H9 (cell line): ENCODE measurements around the gene TUBD1. TPM values are rescaled to one million over a fixed set of nuclear protein-coding genes. Genes with fewer than 3 reads are reported as not detected.

Experiments
- DNase-seq: peaks from one replicate; pipeline ENCODE4 v3.0.0-alpha.2; 2017
- H2AFZ ChIP-seq: one replicate; pipeline ENCODE4 v1.6.1; 2013; ENCODE audit warnings: mild to moderate bottlenecking, low read length, control low read depth, moderate library complexity
- H2AK5ac ChIP-seq: 2 replicates; pipeline ENCODE4 v1.6.1; 2013; ENCODE audit warnings: low read length, control low read depth, mixed read lengths; ENCODE audit not compliant: insufficient read length
- H2BK120ac ChIP-seq: one replicate; pipeline ENCODE4 v1.6.1; 2013; ENCODE audit warnings: low read depth, mild to moderate bottlenecking, low read length, control low read depth, inconsistent platforms; ENCODE audit not compliant: poor library complexity, severe bottlenecking
- H2BK12ac ChIP-seq: 2 replicates; pipeline ENCODE4 v1.6.1; 2013; ENCODE audit warnings: low read length, control low read depth, mixed read lengths, low read depth; ENCODE audit not compliant: insufficient read length
- H2BK15ac ChIP-seq: 2 replicates; pipeline ENCODE4 v1.6.1; 2013; ENCODE audit warnings: low read depth, low read length, control low read depth
- H2BK20ac ChIP-seq: one replicate; pipeline ENCODE4 v1.6.1; 2013; ENCODE audit warnings: low read depth, mild to moderate bottlenecking, low read length, control low read depth, inconsistent platforms; ENCODE audit not compliant: poor library complexity, severe bottlenecking
- H2BK5ac ChIP-seq: 2 replicates; pipeline ENCODE4 v1.6.1; 2013; ENCODE audit warnings: low read length, control low read depth, mixed read lengths; ENCODE audit not compliant: insufficient read length
- H3K14ac ChIP-seq: 2 replicates; pipeline ENCODE4 v1.6.1; 2013; ENCODE audit warnings: low read length, control low read depth; ENCODE audit not compliant: insufficient read depth
- H3K18ac ChIP-seq: 2 replicates; pipeline ENCODE4 v1.6.1; 2013; ENCODE audit warnings: low read depth, mild to moderate bottlenecking, mixed read lengths, low read length, control low read depth; ENCODE audit not compliant: insufficient read length
- H3K23ac ChIP-seq: 2 replicates; pipeline ENCODE4 v1.6.1; 2013; ENCODE audit warnings: low read length, control low read depth, mixed read lengths, low read depth; ENCODE audit not compliant: insufficient read length
- H3K23me2 ChIP-seq: 2 replicates; pipeline ENCODE4 v1.6.1; 2013; ENCODE audit warnings: low read depth, mild to moderate bottlenecking, mixed read lengths, low read length, control low read depth; ENCODE audit not compliant: insufficient read length, poor library complexity, severe bottlenecking
- H3K27ac ChIP-seq: 2 replicates; pipeline ENCODE4 v1.5.1; 2013; ENCODE audit warnings: low read length, control low read depth, mixed read lengths, low read depth; ENCODE audit not compliant: insufficient read length
- H3K27me3 ChIP-seq: 2 replicates; pipeline ENCODE4 v1.6.1; 2013; ENCODE audit warnings: low read length, control low read depth, inconsistent platforms; ENCODE audit not compliant: insufficient read depth
- H3K4ac ChIP-seq: 2 replicates; pipeline ENCODE4 v1.6.1; 2013; ENCODE audit warnings: low read depth, mild to moderate bottlenecking, control low read depth, inconsistent platforms, low read length, moderate library complexity
- H3K4me1 ChIP-seq: 2 replicates; pipeline ENCODE4 v1.6.1; 2013; ENCODE audit warnings: low read length, control low read depth, inconsistent platforms; ENCODE audit not compliant: insufficient read depth
- H3K4me2 ChIP-seq: 2 replicates; pipeline ENCODE4 v1.6.1; 2013; ENCODE audit warnings: low read length, control low read depth, mixed read lengths; ENCODE audit not compliant: insufficient read length, insufficient read depth
- H3K56ac ChIP-seq: 2 replicates; pipeline ENCODE4 v1.6.1; 2013; ENCODE audit warnings: low read depth, mild to moderate bottlenecking, mixed read lengths, low read length, control low read depth; ENCODE audit not compliant: insufficient read length
- H3K79me1 ChIP-seq: 2 replicates; pipeline ENCODE4 v1.6.1; 2013; ENCODE audit warnings: low read depth, mild to moderate bottlenecking, moderate library complexity, low read length, control low read depth, inconsistent platforms; ENCODE audit not compliant: insufficient read depth, poor library complexity, severe bottlenecking
- H3K79me2 ChIP-seq: 2 replicates; pipeline ENCODE4 v1.6.1; 2013; ENCODE audit warnings: low read length, control low read depth, inconsistent platforms; ENCODE audit not compliant: insufficient read depth
- H3K9ac ChIP-seq: 2 replicates; pipeline ENCODE4 v1.6.1; 2013; ENCODE audit warnings: low read length, control low read depth, mixed read lengths; ENCODE audit not compliant: insufficient read length; ENCODE audit errors: extremely low read depth
- H3K9me3 ChIP-seq: one replicate; pipeline ENCODE4 v1.6.1; 2013; ENCODE audit warnings: low read depth, low read length, inconsistent platforms; ENCODE audit not compliant: control insufficient read depth
- H3T11ph ChIP-seq: one replicate; pipeline ENCODE4 v1.6.1; 2013; ENCODE audit warnings: mild to moderate bottlenecking, low read length, control low read depth, inconsistent platforms
- H4K20me1 ChIP-seq: one replicate; pipeline ENCODE4 v1.6.1; 2013; ENCODE audit not compliant: control insufficient read depth, insufficient read length, insufficient read depth
- H4K5ac ChIP-seq: 2 replicates; pipeline ENCODE4 v1.6.1; 2013; ENCODE audit warnings: low read depth, mild to moderate bottlenecking, mixed read lengths, low read length, control low read depth; ENCODE audit not compliant: insufficient read length
- H4K8ac ChIP-seq: replicated peaks from 2 replicates; pipeline ENCODE4 v1.6.1; 2013; ENCODE audit warnings: low read length, control low read depth, mixed read lengths, low read depth; ENCODE audit not compliant: insufficient read length
- H4K91ac ChIP-seq: 2 replicates; pipeline ENCODE4 v1.6.1; 2013; ENCODE audit warnings: low read depth, mild to moderate bottlenecking, moderate library complexity, mixed read lengths, low read length, control low read depth; ENCODE audit not compliant: insufficient read length
- H3K27ac Mint-ChIP-seq, 3 experiments: 2 replicates in 2 of 3; 3 replicates in 1 of 3; pipeline ENCODE4 v1.8.0; 2020 to 2021; ENCODE audit warnings: mixed read lengths in 3 of 3, mild to moderate bottlenecking in 1 of 3, moderate library complexity in 1 of 3
- H3K27me3 Mint-ChIP-seq: 2 replicates; pipeline ENCODE4 v1.8.0; 2021; ENCODE audit warnings: low read depth, mild to moderate bottlenecking, moderate library complexity, mixed read lengths
- H3K36me3 Mint-ChIP-seq, 3 experiments: 2 replicates in 2 of 3; 3 replicates in 1 of 3; pipeline ENCODE4 v1.8.0; 2020 to 2021; ENCODE audit warnings: low read depth in 3 of 3, mixed read lengths in 3 of 3; ENCODE audit not compliant: insufficient read depth in 1 of 3
- H3K4me1 Mint-ChIP-seq, 2 experiments: 2 replicates each; pipeline ENCODE4 v1.8.0; 2020; ENCODE audit warnings: mixed read lengths in 2 of 2
- H3K4me3 Mint-ChIP-seq, 2 experiments: 2 replicates in 1 of 2; 3 replicates in 1 of 2; pipeline ENCODE4 v1.8.0; 2020 to 2021; ENCODE audit warnings: mild to moderate bottlenecking in 2 of 2, mixed read lengths in 2 of 2, moderate library complexity in 1 of 2
- H3K9me3 Mint-ChIP-seq, 2 experiments: 2 replicates in 1 of 2; 3 replicates in 1 of 2; pipeline ENCODE4 v1.8.0; 2020; ENCODE audit warnings: mild to moderate bottlenecking in 2 of 2, mixed read lengths in 2 of 2, moderate library complexity in 1 of 2
- CTCF ChIP-seq: fragments of 200-600 bp; sonication (generic); conservative IDR thresholded peaks from 3 replicates; pipeline ENCODE4 v1.8.0; 2021; ENCODE audit warnings: antibody characterized with exemption, mild to moderate bottlenecking
- WGBS: extraction: QIAGEN DNeasy Blood & Tissue Kit; methylation state at CpG from one replicate; pipeline ENCODE4 v1.1.7; 2013; ENCODE audit warnings: missing lambda C conversion rate, low lambda C conversion rate, mixed read lengths; ENCODE audit not compliant: insufficient read length; ENCODE audit errors: extremely low coverage; 5-methylcytosine and 5-hydroxymethylcytosine counted together
- total RNA-seq: library from RNA; stranded (reverse); gene quantifications from 2 replicates; pipeline ENCODE4 v1.2.1, GENCODE V29; 2021

Gene TUBD1
- total RNA-seq, 1 experiment from 2014 or later, result 26.4 TPM

GRCh38 chr17:59897090-59897489 is 4.3 kb upstream of the TUBD1 start:
- no peaks in the 10 kb centered on the region for H3K23me2 ChIP-seq
- H4K5ac ChIP-seq, result no peak overlapping the region
- H3K4me1 ChIP-seq, result no peaks in the 10 kb centered on the region
- H3K4me1 Mint-ChIP-seq, result peaks cover 8 to 10% of the 10 kb centered on the region in 2 experiments
- DNase-seq, result no peak
- no peak overlapping the region for H3K23ac ChIP-seq
- H3K4me2 ChIP-seq, result no peak overlapping the region
- H3T11ph ChIP-seq, result no peak overlapping the region
- no peak overlapping the region for H3K9ac ChIP-seq
- H2BK20ac ChIP-seq, result no peak overlapping the region
- no peak overlapping the region for H2BK12ac ChIP-seq
- no peaks in the 10 kb centered on the region for H3K27me3 Mint-ChIP-seq
- H3K79me1 ChIP-seq, result no peaks in the 10 kb centered on the region
- no peak overlapping the region for H2BK120ac ChIP-seq
- H2BK15ac ChIP-seq, result no peak overlapping the region
- H3K56ac ChIP-seq, result no peak overlapping the region
- H3K4me3 Mint-ChIP-seq, result no peak overlapping the region
- no peak for TF ChIP-seq CTCF
- H3K18ac ChIP-seq, result no peak overlapping the region
- no peak overlapping the region for H4K91ac ChIP-seq
- no peak overlapping the region for H3K27ac Mint-ChIP-seq
- peaks cover 0 to 3% (median 1%) of the 10 kb centered on the region in 3 experiments; a peak in 1 of 7 replicates for H3K36me3 Mint-ChIP-seq
- no peak overlapping the region for H2BK5ac ChIP-seq
- no peak overlapping the region for H3K14ac ChIP-seq
- no peaks in the 10 kb centered on the region for H3K9me3 ChIP-seq
- no peak overlapping the region for H2AFZ ChIP-seq
- no peak overlapping the region for H2AK5ac ChIP-seq
- no CpG with 5 or more reads among the region's 4 CpGs for WGBS
- H4K8ac ChIP-seq, result no peak overlapping the region
- H3K9me3 Mint-ChIP-seq, result no peaks in the 10 kb centered on the region
- H3K27me3 ChIP-seq, result no peaks in the 10 kb centered on the region
- H3K79me2 ChIP-seq, result peaks cover 3% of the 10 kb centered on the region; the same call in 1 of the 2 replicates
- H4K20me1 ChIP-seq, result no peaks in the 10 kb centered on the region
- no peak overlapping the region for H3K27ac ChIP-seq
- no peak overlapping the region for H3K4ac ChIP-seq
